GM12873 (cell line): ENCODE results near the gene S100A16.

Experiments
- CTCF ChIP-seq: IDR thresholded peaks from 2 replicates; pipeline ENCODE4 v1.5.1; 2012; ENCODE audit warnings: low read depth, mild to moderate bottlenecking, moderate library complexity, low read length, control low read depth; ENCODE audit not compliant: insufficient read depth; ENCODE audit errors: missing control alignments

The S100A16 gene

GRCh38 chr1:153614189-153614900, 1.4 kb upstream of the S100A16 start:
- TF ChIP-seq CTCF, result no peak

- TF ChIP-seq CTCF, result no peak
Observed at GRCh38 chr1:153613406-153613805, 469 bp upstream of the S100A16 start.

- TF ChIP-seq CTCF, result no peak
Observed at GRCh38 chr1:153612111-153612754, 704 bp downstream of the S100A16 start.

- no peak for TF ChIP-seq CTCF
Observed at GRCh38 chr1:153611356-153611755, 1.6 kb downstream of the S100A16 start.

- TF ChIP-seq CTCF, result no peak
Observed at GRCh38 chr1:153610811-153611301, 2.1 kb downstream of the S100A16 start.

GRCh38 chr1:153610334-153610733, 2.6 kb downstream of the S100A16 start:
- no peak for TF ChIP-seq CTCF

GRCh38 chr1:153609585-153609907, 3.4 kb downstream of the S100A16 start:
- TF ChIP-seq CTCF, result no peak
